ENCODE data around the gene NPHP3. TPM values are rescaled to one million over a fixed set of nuclear protein-coding genes. Genes with fewer than 3 reads are reported as not detected.

The NPHP3 gene
- total RNA-seq, 6 experiments from 2014 or later, result 17.6 to 21.6 (median 19.0) TPM

- H3K4me1 Mint-ChIP-seq (ENCODE audit: low read depth), result 0 out of 2 replicates have a peak, but pooled peaks cover 6% of the 10 kb centered on the region
- no peaks in the 10 kb centered on the region for H3K9me3 Mint-ChIP-seq
Measured at GRCh38 chr3:132682201-132682600, 40.0 kb downstream of the NPHP3 start.

GRCh38 chr3:132681421-132681820 is 40.8 kb downstream of the NPHP3 start:
- no peaks in the 10 kb centered on the region for H3K9me3 Mint-ChIP-seq
- TF ChIP-seq CTCF (IDR thresholded peaks at IDR 0.05), result no peak
- no peak overlapping the region for H3K4me3 Mint-ChIP-seq
- H3K4me1 Mint-ChIP-seq (ENCODE audit: low read depth), result 0 out of 2 replicates have a peak, but pooled peaks cover 6% of the 10 kb centered on the region
- no peaks in the 10 kb centered on the region for H3K27me3 Mint-ChIP-seq (ENCODE audit: insufficient read depth)
- DNase-seq, result no peak
- H3K36me3 Mint-ChIP-seq (ENCODE audit: low read depth), result peaks cover 26% of the 10 kb centered on the region
- H3K27ac Mint-ChIP-seq, result no peak overlapping the region

More at GRCh38 chr3:132682201-132682600, 40.0 kb downstream of the NPHP3 start:
- Mint-ChIP-seq H3K27me3 (ENCODE audit: insufficient read depth) (no peaks in the 10 kb centered on the region), H3K4me3 (no peak overlapping the region), H3K36me3 (ENCODE audit: low read depth) (peaks cover 30% of the 10 kb centered on the region), H3K27ac (peak overlapping the region; percentile 16)
- TF ChIP-seq CTCF (IDR thresholded peaks at IDR 0.05), result no peak
- no peak for DNase-seq

GRCh38 chr3:132679911-132680310 is 42.3 kb downstream of the NPHP3 start:
- 0 out of 2 replicates have a peak, but pooled peaks cover 6% of the 10 kb centered on the region for H3K4me1 Mint-ChIP-seq (ENCODE audit: low read depth)
- no peak overlapping the region for H3K4me3 Mint-ChIP-seq
- no peak for TF ChIP-seq CTCF (IDR thresholded peaks at IDR 0.05)

GRCh38 chr3:132675408-132675807 is 46.8 kb downstream of the NPHP3 start:
- peaks cover 20% of the 10 kb centered on the region; the same call in 1 of the 2 replicates for H3K36me3 Mint-ChIP-seq (ENCODE audit: low read depth)
- no peak overlapping the region for H3K27ac Mint-ChIP-seq
- H3K9me3 Mint-ChIP-seq, result no peaks in the 10 kb centered on the region
- no peak overlapping the region for H3K4me3 Mint-ChIP-seq
- DNase-seq, result no peak
- H3K27me3 Mint-ChIP-seq (ENCODE audit: insufficient read depth), result no peaks in the 10 kb centered on the region
- no peak for TF ChIP-seq CTCF (IDR thresholded peaks at IDR 0.05)
- no peaks in the 10 kb centered on the region for H3K4me1 Mint-ChIP-seq (ENCODE audit: low read depth)

More at GRCh38 chr3:132679911-132680310, 42.3 kb downstream of the NPHP3 start:
- no peaks in the 10 kb centered on the region for H3K27me3 Mint-ChIP-seq (ENCODE audit: insufficient read depth)
- H3K36me3 Mint-ChIP-seq (ENCODE audit: low read depth), result peaks cover 29% of the 10 kb centered on the region
- DNase-seq, result no peak
- H3K27ac Mint-ChIP-seq, result no peak overlapping the region
- no peaks in the 10 kb centered on the region for H3K9me3 Mint-ChIP-seq

- peaks cover 15% of the 10 kb centered on the region for H3K4me1 Mint-ChIP-seq (ENCODE audit: low read depth)
- DNase-seq, result no peak
- H3K27me3 Mint-ChIP-seq (ENCODE audit: insufficient read depth), result no peaks in the 10 kb centered on the region
- no peak overlapping the region for H3K4me3 Mint-ChIP-seq
- no peaks in the 10 kb centered on the region for H3K9me3 Mint-ChIP-seq
- TF ChIP-seq CTCF (IDR thresholded peaks at IDR 0.05), result no peak
- H3K36me3 Mint-ChIP-seq (ENCODE audit: low read depth), result no peaks in the 10 kb centered on the region
- H3K27ac Mint-ChIP-seq, result no peak overlapping the region
Measured at GRCh38 chr3:132669256-132669777, 52.9 kb downstream of the NPHP3 start.

Data from HFFc6 (cell line).